NCI-H82 treated with DMSO at 0.1 percent for 48 hours (cell line): Measurements from ENCODE around the gene RBBP8.
"Not testable (repeated sequence)": the region's sequence is repeated elsewhere in the genome, so short reads cannot be mapped to it uniquely, and the experiment has no call there.

ENCODE experiments used
- DNase-seq: peaks from one replicate; lab custom pipeline; 2025; ENCODE audit not compliant: unreplicated experiment; lab: John Stamatoyannopoulos, UW

RBBP8 gene

DNA sequence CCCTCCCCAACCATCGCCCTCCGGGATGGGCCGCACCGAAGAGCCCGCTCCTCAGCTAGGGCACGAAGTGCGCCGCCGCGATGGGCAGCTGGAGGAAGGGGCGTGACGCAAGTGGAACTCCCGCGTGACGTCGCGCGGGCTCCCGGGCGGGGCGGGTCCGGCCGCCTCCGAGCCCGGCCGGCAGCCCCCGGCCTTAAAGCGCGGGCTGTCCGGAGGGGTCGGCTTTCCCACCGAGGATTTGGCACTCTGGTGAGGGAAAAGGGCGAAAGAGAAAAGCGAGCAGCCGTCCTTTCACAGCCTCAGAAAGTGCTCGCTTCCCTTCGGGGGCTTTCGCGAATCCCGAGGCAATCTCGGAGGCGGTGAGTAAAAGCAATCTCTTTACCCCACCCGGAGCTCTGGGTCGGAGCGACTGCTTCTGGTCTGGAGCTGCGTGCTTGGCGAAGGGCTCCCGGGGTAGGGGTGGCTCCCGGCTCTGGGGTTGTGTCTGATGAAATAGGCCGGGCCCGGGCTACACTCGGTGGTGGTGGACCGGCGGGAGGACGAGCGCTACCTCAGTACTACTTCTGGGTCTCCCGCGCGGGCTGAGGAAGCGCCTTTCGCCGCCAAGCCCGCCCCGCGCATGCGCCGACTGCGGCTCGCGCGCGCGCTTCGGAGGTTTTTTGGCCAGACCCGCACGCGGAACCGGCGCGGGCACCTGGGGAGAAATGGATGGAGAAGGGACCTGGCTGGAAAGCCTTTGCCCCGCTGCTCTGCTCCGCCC is at the start of gene RBBP8:
Gene RBBP8, plus strand, starts transcription at position 123 of the 760 bp plus-strand sequence. CDS start 3,524 bp downstream, outside the sequence.
- peak; percentile 68 for DNase-seq

GRCh38 chr18:22883827-22884226 is 49.3 kb upstream of the RBBP8 start:
- DNase-seq, result no peak

GRCh38 chr18:22885694-22886093 is 47.4 kb upstream of the RBBP8 start:
- DNase-seq, result not testable (repeated sequence)

DNA sequence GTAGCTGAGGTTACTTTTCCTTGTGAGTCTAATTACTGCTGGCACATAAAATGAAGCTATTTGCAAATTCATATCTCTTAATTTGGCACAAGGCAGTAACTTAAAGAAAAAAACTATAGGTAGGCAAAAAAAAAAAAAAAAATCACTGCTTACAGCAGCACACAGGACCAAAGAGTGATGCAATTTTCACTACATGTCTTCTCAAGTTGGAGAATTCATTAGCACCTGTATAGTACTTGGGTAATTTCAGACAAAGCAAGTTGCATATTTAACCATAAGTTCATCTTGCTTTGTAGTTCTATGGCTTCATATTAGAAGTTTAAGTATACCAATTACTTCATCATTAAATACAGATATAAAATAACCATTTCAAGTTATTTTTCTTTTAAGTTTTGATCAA is 33.7 kb upstream of the RBBP8 start:
- DNase-seq, result no peak

DNA sequence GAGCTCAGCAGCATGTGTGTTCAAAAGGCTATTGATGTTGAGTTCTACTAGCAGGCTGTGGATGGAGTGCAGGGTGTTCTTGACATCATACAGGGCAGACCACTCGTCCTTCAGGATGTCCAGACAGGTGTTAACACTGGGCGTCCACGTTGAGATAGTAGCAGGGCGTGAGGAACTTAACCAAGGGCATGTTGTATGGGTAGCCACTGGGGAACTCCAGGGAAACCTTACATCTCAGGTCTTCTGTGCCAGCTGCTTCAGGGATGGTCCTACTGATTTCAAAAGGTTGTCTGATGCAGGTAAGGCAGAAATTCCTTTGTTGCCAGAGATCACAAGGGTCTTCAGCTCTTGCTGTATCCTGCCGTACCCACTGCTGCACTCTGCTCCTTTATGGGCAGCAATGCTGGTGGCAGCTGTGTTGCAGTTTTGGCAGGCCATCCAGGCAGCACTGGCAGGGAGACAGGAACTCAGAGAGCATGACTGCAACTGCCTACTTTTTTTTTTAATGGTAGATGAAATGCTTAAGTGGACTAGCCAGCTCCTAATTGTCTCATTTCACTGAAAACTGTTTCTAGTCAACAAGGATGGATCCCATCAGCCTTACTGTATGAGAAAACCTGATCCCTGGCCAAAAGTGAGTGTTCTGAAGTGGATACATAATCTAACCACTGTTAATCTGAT is 32.4 kb upstream of the RBBP8 start:
- DNase-seq, result no peak

DNA sequence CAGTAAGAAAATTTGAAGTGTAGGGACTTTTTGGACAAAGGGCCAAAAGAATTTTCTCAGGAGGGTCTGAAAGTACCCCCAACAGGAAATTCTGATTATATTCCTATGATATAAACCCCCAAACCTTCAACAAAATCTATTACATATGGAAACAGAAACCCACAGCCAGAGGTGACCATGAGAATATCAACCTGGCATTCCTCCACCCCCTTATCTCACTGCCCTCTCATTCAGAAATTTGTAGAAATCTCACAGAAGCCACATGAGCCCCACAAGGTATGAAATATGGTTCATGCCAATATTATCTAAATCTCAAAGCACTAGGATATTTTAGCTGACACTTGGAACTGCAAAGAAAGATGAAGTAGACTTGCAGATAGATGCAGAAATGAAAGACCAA is 31.0 kb upstream of the RBBP8 start:
- DNase-seq, result no peak

- not testable (repeated sequence) for DNase-seq
Measured at GRCh38 chr18:22903248-22903647, 29.9 kb upstream of the RBBP8 start.

- no peak for DNase-seq
Measured at GRCh38 chr18:22912149-22912548, 21.0 kb upstream of the RBBP8 start.

DNA sequence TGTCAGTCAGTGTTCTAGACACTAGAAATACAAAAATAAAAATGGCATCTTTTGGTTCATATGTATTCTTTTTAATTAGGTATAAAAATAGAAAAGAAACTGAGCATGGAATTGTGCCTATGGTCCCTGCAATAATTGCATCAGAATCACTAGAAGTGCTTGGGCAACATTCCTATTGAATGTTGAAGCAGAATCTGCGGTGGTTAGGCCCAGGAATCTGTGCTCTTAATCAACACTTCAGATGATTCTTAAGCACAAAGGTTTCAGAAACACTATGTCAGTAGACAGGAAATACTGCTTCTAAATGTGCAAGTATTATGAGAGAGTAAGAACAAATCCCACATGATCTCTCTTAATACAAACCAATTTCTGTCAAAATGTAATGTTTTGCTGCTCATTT is 20.3 kb upstream of the RBBP8 start:
- no peak for DNase-seq

- DNase-seq, result no peak
Measured at GRCh38 chr18:22913861-22914260, 19.3 kb upstream of the RBBP8 start.

DNA sequence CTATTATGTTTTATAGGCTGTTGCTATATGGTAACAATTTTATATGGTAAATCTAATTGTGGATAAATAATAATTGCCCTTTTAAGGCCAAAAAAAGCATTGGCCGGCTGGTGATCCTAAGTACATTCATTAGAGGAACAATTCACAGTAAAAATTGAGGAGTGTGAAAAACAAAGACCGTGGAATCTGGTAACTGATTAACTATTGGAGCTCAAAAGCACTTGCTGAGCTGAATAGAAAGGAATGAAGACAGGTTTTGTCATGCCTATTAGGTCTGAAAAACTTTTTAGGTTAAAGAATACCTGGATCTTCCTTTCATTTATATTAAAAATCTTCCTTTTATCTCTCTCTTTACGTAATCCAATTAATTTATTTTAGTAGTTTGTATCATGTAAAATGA is 18.5 kb upstream of the RBBP8 start:
- no peak for DNase-seq

DNA sequence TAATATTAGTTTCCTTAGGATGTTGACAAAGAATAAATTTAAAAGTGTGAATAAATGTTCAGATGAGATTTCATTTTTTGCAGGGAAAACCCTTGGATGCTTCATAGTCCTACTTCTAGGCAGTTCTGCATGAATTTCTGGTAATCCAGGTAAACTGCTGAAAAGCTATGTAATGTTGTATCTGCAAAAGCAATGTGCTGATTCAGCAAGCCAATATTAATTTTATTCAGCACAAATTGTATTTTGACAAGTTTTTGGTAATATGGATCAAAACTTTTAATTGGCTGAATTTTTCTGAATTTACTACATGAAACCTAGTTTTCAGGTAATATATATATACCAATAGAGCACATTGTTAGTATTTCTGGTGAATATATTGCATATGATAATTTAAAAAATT is 17.8 kb upstream of the RBBP8 start:
- no peak for DNase-seq

DNA sequence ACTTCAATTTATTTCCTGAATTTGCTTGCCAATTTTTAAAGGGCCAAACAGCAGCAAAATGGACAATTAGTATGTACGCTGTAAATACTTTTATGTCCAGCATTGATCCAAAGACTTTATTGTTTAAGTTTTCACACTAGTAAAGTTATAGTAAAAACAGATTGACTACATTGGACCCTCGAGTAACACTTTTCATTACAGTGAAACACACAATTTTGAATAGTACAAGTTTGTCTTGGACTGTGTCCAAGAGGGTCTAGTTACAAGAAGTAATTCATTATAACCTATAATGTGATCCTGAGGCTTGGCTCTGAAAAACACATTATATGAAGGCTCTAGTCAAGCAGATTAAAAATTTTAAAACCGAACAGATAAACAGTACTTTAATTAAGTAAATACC is 11.4 kb upstream of the RBBP8 start:
- DNase-seq, result no peak

GRCh38 chr18:22924589-22924988 is 8.5 kb upstream of the RBBP8 start:
- no peak for DNase-seq

GRCh38 chr18:22926454-22926853 is 6.7 kb upstream of the RBBP8 start:
- DNase-seq, result no peak

DNA sequence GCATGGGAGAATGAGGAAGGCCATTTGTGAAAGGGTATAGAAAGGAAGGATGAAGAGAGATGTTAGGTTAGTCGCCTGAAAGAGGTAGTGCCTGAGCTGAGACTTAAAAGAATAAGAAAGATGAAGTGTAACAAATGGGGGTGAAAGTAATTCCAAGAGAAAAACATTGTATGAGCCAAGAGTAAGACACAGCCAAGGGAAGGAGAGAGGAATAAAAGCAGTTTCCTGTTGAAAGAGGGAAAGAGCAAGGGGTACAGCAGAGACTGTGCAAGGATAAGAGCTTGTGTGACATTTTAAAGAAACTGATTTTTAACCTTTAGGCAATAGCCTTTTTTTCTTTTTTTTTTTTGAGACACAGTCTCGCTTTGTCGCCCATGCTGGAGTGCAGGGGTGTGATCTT is 4.8 kb upstream of the RBBP8 start:
- no peak for DNase-seq

DNA sequence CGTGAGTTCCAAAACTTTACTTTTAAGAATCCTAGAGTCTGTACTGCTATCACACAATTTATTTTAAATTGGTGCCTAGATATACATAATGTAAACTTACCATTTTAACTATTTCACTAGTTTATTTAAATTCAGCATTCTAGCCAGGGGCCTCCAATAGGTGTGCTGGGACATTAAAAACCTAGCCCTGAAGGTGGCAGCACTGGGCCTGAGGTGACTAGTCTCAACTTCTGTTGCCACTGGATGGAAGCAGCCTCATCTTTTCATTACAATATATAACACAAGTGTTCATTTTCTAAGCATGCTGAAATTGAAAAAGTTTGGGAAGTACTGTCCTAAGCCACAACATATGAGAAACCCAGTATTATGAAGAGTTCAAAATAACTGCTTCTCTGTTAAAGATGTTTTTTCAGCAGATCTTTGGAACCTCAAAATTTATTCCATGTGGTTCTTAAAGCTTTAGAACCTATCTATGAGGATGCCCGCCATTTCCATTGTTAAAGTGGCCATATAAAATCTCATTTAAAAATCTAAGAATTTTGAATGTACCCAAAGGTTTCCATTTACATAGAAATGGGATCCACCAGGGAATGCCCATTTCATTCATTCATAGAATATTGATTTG is 2.9 kb upstream of the RBBP8 start:
- DNase-seq, result no peak

GRCh38 chr18:22932885-22933205 is 283 bp upstream of the RBBP8 start:
- DNase-seq, result no peak

DNA sequence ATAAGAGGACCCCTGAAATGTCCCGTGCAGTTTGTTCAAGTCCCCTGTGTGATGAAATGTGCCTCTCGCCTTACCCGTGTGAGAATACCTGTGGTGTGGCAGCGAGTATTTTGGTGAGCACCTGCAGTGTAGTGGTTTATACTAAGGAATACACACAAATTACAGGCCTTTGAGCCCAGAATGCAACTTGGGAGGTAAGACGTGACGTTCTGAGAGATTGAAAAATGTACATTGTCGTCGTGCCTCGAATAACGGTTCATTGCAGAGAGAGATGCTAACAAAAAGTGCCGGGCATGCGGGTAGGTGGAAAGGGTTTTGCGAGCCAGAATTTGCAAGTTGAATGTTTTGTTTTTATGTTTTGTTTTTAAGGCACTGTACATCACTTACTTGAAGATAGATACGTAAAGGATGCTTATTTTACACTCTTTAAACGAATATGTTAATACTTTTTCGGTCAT is 867 bp downstream of the RBBP8 start:
- peak; percentile 66 for DNase-seq

GRCh38 chr18:22934789-22935188 is 1.7 kb downstream of the RBBP8 start:
- no peak for DNase-seq

GRCh38 chr18:22935431-22935830 is 2.3 kb downstream of the RBBP8 start:
- DNase-seq, result no peak

DNA sequence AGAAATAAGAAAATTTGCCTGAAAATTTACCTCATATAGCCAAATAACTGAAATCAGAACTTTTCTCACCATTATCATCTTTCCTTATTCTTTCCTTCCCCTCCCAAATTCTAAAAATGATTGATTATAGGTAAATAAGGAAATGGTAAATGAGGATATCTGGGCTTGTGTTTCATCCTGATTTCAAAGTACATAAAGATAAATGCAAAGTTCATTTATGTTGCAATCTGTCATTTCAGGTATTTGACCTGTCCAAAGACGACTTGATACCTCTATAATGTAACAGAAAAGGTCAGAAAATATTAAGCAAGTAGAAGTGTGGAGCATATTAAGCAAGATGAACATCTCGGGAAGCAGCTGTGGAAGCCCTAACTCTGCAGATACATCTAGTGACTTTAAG is 3.4 kb downstream of the RBBP8 start:
- no peak for DNase-seq
